SU-DHL-6 (cell line): ENCODE data around the gene CCDC13.
A peak's percentile ranks its signal among the peaks of the same experiment; 100 is the strongest.

ENCODE experiments used
- H2AFZ ChIP-seq: fragments of 200-600 bp; sonication (generic); 2 replicates; pipeline ENCODE4 v1.6.1; 2014; ENCODE audit warnings: low read depth, mild to moderate bottlenecking, moderate library complexity, mixed read lengths, antibody characterized with exemption, low read length; ENCODE audit not compliant: severe bottlenecking
- H3F3A ChIP-seq: fragments of 200-600 bp; shearing (Covaris generic); 2 replicates; pipeline ENCODE4 v1.6.0; 2016; ENCODE audit warnings: antibody characterized with exemption, mild to moderate bottlenecking; ENCODE audit not compliant: insufficient read depth
- H3K27ac ChIP-seq: fragments of 200-600 bp; sonication (generic); 2 replicates; pipeline ENCODE4 v1.5.1; 2016; ENCODE audit warnings: low read depth, mild to moderate bottlenecking, low read length, moderate library complexity, mixed read lengths
- H3K27me3 ChIP-seq: fragments of 200-600 bp; sonication (generic), shearing (Covaris generic); 2 replicates; pipeline ENCODE4 v1.6.0; 2014; ENCODE audit warnings: mild to moderate bottlenecking, low read length
- H3K36me3 ChIP-seq: fragments of 200-600 bp; sonication (generic); 2 replicates; pipeline ENCODE4 v1.6.1; 2014; ENCODE audit warnings: mild to moderate bottlenecking, low read length, mixed read lengths
- H3K4me2 ChIP-seq: fragments of 300-600, 200-600 bp; shearing (Covaris generic), sonication (generic); 2 replicates; pipeline ENCODE4 v1.6.0; 2014; ENCODE audit warnings: low read length, low read depth, mild to moderate bottlenecking; ENCODE audit not compliant: poor library complexity, severe bottlenecking
- H3K4me3 ChIP-seq: fragments of 200-600 bp; sonication (generic); 2 replicates; pipeline ENCODE4 v1.5.1; 2014; ENCODE audit warnings: antibody characterized with exemption, low read length, mild to moderate bottlenecking, mixed read lengths; ENCODE audit not compliant: insufficient read depth, poor library complexity, severe bottlenecking
- H3K79me2 ChIP-seq: fragments of 200-600 bp; sonication (generic); 2 replicates; pipeline ENCODE4 v1.6.1; 2014; ENCODE audit warnings: mild to moderate bottlenecking, low read length, moderate library complexity; ENCODE audit not compliant: insufficient read depth
- H3K9ac ChIP-seq: fragments of 200-600 bp; sonication (generic); 2 replicates; pipeline ENCODE4 v1.7.0; 2014; ENCODE audit warnings: mild to moderate bottlenecking, low read length
- H3K9me2 ChIP-seq: fragments of 200-600 bp; sonication (generic); replicated peaks from 2 replicates; pipeline ENCODE4 v1.6.1; 2014; ENCODE audit warnings: low read length; ENCODE audit not compliant: insufficient read depth
- H3K9me3 ChIP-seq: fragments of 200-600 bp; sonication (generic); 2 replicates; pipeline ENCODE4 v1.6.1; 2014; ENCODE audit warnings: low read length, mixed read lengths; ENCODE audit not compliant: insufficient read depth
- H4K20me1 ChIP-seq: fragments of 200-600 bp; sonication (generic); 2 replicates; pipeline ENCODE4 v1.6.1; 2014; ENCODE audit warnings: low read depth, mild to moderate bottlenecking, antibody characterized with exemption, low read length, moderate library complexity, mixed read lengths
- EZH2phosphoT487 ChIP-seq: fragments of 200-600 bp; sonication (generic), shearing (Covaris generic); conservative IDR thresholded peaks from 2 replicates; pipeline ENCODE4 v1.6.1; 2018; ENCODE audit warnings: mild to moderate bottlenecking, antibody characterized with exemption, low read length, moderate library complexity, mixed read lengths
- TF ChIP-seq, protein P1 (sequence below): fragments of 200-600 bp; sonication (generic); IDR thresholded peaks from one replicate; pipeline ENCODE4 v1.5.1; 2017; ENCODE audit warnings: antibody characterized with exemption, mild to moderate bottlenecking, low read length, moderate library complexity; ENCODE audit not compliant: insufficient read depth, poor library complexity, severe bottlenecking

The CCDC13 gene, protein sequence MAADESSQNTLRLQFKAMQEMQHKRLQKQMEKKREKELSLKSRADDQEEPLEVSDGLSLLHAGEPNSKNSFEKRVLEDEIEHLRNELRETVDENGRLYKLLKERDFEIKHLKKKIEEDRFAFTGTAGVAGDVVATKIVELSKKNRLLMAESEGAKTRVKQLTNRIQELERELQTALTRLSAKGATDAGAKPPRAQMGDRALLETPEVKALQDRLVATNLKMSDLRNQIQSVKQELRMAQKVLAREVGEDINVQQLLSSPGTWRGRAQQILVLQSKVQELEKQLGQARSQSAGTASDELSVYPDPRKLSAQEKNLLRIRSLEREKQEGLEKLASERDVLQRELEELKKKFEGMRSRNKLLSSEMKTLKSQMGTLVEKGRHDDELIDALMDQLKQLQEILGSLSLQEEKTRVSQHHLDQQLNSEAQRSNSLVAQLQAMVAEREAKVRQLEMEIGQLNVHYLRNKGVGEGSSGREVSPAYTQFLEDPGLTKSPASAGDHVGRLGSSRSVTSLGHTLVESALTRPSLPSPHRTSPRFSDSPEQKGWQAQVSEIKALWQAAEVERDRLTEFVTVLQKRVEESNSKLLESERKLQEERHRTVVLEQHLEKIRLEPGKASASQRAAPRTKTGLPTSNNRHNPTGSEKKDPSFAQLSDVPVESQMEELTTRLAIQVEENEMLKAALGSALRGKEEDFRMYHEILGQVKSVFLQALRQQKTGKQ

DNA sequence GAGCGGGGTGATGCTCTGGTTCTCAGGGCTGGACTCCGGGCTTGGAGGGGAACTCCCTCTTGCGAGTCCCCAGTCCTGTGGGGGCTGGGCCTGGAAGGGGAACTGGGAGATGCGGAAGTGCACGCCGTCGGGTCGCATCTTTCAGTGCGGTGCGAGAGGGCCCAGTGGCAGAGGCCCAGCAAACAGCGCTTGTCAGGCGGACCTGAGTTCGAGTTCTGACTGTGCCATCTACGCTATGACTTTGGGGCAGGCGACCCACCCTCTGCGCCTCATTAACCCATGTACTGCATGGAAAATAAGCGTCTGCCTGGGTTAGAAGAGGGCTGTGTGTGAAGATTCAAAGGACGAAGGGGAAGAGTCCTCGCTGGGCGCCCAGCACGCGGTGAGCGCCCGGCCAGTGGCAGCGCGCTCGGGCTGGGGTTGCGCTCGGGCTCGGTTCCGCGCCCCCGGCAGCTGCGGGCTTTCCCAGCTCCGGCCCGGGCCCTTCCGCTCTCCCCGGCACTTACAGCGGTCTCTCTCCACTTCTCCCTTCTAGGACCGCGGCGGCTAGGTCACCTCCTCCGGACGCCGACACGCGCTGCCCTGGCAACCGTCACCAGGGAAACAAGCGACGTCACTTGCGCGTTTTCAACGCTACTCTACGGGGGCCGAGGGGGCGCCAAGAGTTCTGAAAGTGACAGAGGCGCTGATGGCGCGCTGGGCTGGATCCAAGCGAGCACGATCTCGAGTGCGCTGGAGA, at the start of gene CCDC13:
CCDC13 (minus strand) TSS at position 584 of the 739 bp plus-strand sequence. CDS start 14,908 bp downstream, outside the sequence.
- TF ChIP-seq, protein P1, sequence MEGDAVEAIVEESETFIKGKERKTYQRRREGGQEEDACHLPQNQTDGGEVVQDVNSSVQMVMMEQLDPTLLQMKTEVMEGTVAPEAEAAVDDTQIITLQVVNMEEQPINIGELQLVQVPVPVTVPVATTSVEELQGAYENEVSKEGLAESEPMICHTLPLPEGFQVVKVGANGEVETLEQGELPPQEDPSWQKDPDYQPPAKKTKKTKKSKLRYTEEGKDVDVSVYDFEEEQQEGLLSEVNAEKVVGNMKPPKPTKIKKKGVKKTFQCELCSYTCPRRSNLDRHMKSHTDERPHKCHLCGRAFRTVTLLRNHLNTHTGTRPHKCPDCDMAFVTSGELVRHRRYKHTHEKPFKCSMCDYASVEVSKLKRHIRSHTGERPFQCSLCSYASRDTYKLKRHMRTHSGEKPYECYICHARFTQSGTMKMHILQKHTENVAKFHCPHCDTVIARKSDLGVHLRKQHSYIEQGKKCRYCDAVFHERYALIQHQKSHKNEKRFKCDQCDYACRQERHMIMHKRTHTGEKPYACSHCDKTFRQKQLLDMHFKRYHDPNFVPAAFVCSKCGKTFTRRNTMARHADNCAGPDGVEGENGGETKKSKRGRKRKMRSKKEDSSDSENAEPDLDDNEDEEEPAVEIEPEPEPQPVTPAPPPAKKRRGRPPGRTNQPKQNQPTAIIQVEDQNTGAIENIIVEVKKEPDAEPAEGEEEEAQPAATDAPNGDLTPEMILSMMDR = no peak
- TF ChIP-seq EZH2phosphoT487 = no peak
- Histone ChIP-seq H3K4me2 (peak within 1 kb of the TSS; percentile 82), H3K27ac (no peak within 1 kb of the TSS), H3K9me2 (no peaks in the 10 kb centered on the region), H3K27me3 (no peaks in the 10 kb centered on the region), H3K9ac (peak within 1 kb of the TSS; percentile 51), H3K9me3 (no peaks in the 10 kb centered on the region), H3K36me3 (no peaks in the 10 kb centered on the region), H3F3A (no peaks in the 10 kb centered on the region), H2AFZ (peak within 1 kb of the TSS; percentile 70), H4K20me1 (no peaks in the 10 kb centered on the region), H3K4me3 (peak within 1 kb of the TSS; percentile 53), H3K79me2 (no peaks in the 10 kb centered on the region)

DNA sequence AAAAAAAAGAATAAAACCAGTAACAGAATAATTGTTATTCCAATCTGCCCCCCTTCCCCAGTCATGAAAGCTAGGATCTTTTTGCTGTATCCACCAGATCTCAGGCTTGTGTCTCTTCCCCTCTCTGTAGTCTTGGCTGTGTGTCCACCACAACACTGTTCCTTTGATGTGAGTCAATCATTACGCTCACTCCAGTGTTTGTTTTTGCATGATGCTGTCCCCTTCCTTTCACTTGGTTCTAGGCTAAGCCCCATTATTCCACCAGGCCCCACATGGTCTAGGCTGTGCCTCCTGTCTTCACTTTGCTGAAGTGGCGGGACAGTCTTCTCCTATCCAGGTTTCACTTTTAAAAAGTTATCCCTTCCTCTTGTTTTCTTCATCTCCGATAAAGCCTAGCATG, 49.8 kb upstream of the CCDC13 start:
- Histone ChIP-seq H3K79me2 (no peaks in the 10 kb centered on the region), H3K4me2 (no peak overlapping the region), H4K20me1 (no peaks in the 10 kb centered on the region), H3K9ac (no peak overlapping the region), H3K9me3 (no peaks in the 10 kb centered on the region), H2AFZ (no peak overlapping the region), H3K27ac (no peak overlapping the region), H3K9me2 (no peaks in the 10 kb centered on the region), H3F3A (no peaks in the 10 kb centered on the region), H3K27me3 (no peaks in the 10 kb centered on the region), H3K4me3 (no peak overlapping the region), H3K36me3 (no peaks in the 10 kb centered on the region)
- TF ChIP-seq, protein P1 = no peak

DNA sequence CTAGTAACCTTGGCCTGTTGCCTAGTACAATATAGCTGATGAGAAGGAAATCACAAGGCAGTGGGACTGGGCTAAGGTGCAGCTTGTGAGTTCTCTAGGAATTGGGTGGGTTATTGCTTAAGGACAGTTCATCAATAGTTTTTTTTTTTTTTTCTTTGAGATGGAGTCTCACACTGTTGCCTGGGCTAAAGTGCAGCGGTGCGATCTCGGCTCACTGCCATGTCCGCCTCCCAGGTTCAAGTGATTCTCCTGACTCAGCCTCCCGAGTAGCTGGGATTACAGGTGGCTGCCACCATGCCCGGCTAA, 47.6 kb upstream of the CCDC13 start:
- Histone ChIP-seq H3K36me3 (no peaks in the 10 kb centered on the region), H3K27ac (no peak overlapping the region), H3F3A (no peaks in the 10 kb centered on the region), H3K79me2 (no peaks in the 10 kb centered on the region), H3K9ac (no peak overlapping the region), H3K9me3 (no peaks in the 10 kb centered on the region), H3K4me2 (no peak overlapping the region), H4K20me1 (no peaks in the 10 kb centered on the region), H3K27me3 (no peaks in the 10 kb centered on the region), H3K9me2 (no peaks in the 10 kb centered on the region), H3K4me3 (no peak overlapping the region), H2AFZ (no peak overlapping the region)
- TF ChIP-seq, protein P1 = no peak
- TF ChIP-seq EZH2phosphoT487 = no peak
